ENCODE data around the gene CA11.

The CA11 gene

DNA sequence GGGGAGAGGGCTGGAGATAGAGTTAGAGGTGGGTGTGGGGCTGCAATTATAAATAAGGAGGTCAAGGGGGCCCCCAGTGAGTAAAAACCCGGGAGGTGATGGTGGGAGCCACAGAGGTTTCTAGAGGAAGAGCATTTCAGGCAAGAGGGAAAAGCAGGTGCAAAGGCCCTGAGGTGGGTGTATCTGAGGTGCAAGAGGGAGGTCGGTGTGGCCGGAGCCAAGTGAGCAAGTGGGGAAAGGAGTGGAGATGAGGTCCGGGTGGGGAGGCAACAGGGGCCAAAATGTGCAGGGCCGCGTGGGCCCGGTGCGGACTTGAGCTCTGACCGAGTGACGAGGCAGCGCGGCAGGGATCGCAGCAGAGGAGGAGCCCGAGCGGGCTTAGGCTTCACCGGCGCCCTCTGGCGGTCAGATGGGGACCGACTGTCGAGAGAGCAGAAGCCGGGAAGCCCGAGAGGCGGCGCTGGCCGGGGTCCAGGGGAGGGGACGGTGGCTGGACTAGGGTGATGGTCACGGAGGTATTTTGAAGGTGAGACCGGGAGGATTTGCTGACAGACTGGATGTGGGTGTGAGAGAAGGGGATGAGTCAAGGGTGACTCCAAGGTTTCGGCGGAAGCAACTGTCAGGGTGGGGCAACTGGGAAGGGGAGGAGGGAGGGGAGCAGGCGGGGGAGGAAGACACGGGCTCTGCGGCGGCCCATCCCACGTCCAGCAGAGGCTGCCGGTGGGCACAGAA, 57.2 kb downstream of the CA11 start:
- Histone ChIP-seq H3K36me3 (ENCODE audit: control insufficient read depth, insufficient read depth, low read length) (no peaks in the 10 kb centered on the region), H3K4me3 (replicated peaks; ENCODE audit: low read depth, low read length) (peak overlapping the region; percentile 6; the same call in 1 of the 2 replicates), H3K27me3 (replicated peaks; ENCODE audit: control insufficient read depth, insufficient read depth, low read length) (no peaks in the 10 kb centered on the region; the same call in 1 of the 2 replicates)
- TF ChIP-seq, protein P1, sequence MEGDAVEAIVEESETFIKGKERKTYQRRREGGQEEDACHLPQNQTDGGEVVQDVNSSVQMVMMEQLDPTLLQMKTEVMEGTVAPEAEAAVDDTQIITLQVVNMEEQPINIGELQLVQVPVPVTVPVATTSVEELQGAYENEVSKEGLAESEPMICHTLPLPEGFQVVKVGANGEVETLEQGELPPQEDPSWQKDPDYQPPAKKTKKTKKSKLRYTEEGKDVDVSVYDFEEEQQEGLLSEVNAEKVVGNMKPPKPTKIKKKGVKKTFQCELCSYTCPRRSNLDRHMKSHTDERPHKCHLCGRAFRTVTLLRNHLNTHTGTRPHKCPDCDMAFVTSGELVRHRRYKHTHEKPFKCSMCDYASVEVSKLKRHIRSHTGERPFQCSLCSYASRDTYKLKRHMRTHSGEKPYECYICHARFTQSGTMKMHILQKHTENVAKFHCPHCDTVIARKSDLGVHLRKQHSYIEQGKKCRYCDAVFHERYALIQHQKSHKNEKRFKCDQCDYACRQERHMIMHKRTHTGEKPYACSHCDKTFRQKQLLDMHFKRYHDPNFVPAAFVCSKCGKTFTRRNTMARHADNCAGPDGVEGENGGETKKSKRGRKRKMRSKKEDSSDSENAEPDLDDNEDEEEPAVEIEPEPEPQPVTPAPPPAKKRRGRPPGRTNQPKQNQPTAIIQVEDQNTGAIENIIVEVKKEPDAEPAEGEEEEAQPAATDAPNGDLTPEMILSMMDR (IDR thresholded peaks at IDR 0.05; ENCODE audit: insufficient read depth, low read length, poor library complexity, severe bottlenecking): peak; percentile 99
- peak; percentile 78 for DNase-seq (ENCODE audit: extremely low read depth, insufficient read length)
